HepG2 (cell line): ENCODE data around the gene ZNRF3. TPM values are rescaled to one million over a fixed set of nuclear protein-coding genes. Genes with fewer than 3 reads are reported as not detected.

ENCODE experiments used
- BORCS8-MEF2B ChIP-seq: sonication (generic); formaldehyde crosslinking; IDR thresholded peaks from 2 replicates; pipeline ENCODE4 v1.8.0; 2022; ENCODE audit warnings: mild to moderate bottlenecking, missing genetic modification reagents
- DMAP1 ChIP-seq: IDR thresholded peaks from 2 replicates; pipeline ENCODE4 v1.6.1; 2016
- DZIP1 ChIP-seq: sonication (generic); formaldehyde crosslinking; IDR thresholded peaks from 2 replicates; pipeline ENCODE4 v1.5.0; 2020; ENCODE audit warnings: mild to moderate bottlenecking, missing genetic modification reagents
- EZH2 ChIP-seq: conservative IDR thresholded peaks from 2 replicates; pipeline ENCODE4 v1.6.1; 2012; ENCODE audit warnings: mild to moderate bottlenecking, low read depth, low read length, moderate library complexity
- FOXC1 ChIP-seq: sonication (generic); formaldehyde crosslinking; IDR thresholded peaks from 2 replicates; pipeline ENCODE4 v1.8.0; 2022; ENCODE audit warnings: mild to moderate bottlenecking, missing genetic modification reagents, borderline replicate concordance
- GATAD2A ChIP-seq: IDR thresholded peaks from 2 replicates; pipeline ENCODE4 v1.6.1; 2016
- IKZF4 ChIP-seq: sonication (generic); formaldehyde crosslinking; IDR thresholded peaks from 2 replicates; pipeline ENCODE4 v1.5.1; 2020; ENCODE audit warnings: borderline replicate concordance, mild to moderate bottlenecking, low read depth, missing genetic modification reagents; ENCODE audit errors: not compliant biosample characterization
- KAT2B ChIP-seq: fragments of 150-350 bp; IDR thresholded peaks from 2 replicates; pipeline ENCODE4 v1.6.1; 2014; ENCODE audit warnings: low read depth, low read length, borderline replicate concordance
- NR2C2 ChIP-seq: sonication (generic); formaldehyde crosslinking; IDR thresholded peaks from 2 replicates; pipeline ENCODE4 v1.4.0; 2020; ENCODE audit warnings: missing genetic modification reagents, mild to moderate bottlenecking, moderate library complexity, borderline replicate concordance
- POLR2AphosphoS2 ChIP-seq: IDR thresholded peaks from 2 replicates; pipeline ENCODE4 v1.6.1; 2011; ENCODE audit warnings: low read depth, low read length, improper control_type of control experiment
- RARA ChIP-seq: IDR thresholded peaks from 2 replicates; pipeline ENCODE4 v1.6.1; 2016; ENCODE audit warnings: missing genetic modification reagents, missing compliant biosample characterization
- SMYD3 ChIP-seq: sonication (generic); formaldehyde crosslinking; IDR thresholded peaks from 2 replicates; pipeline ENCODE4 v1.8.1; 2023; ENCODE audit warnings: mild to moderate bottlenecking, missing genetic modification reagents
- ZBED4 ChIP-seq: sonication (generic); formaldehyde crosslinking; IDR thresholded peaks from 2 replicates; pipeline ENCODE4 v1.4.0; 2020; ENCODE audit warnings: missing genetic modification reagents, borderline replicate concordance
- ZBTB14 ChIP-seq: sonication (generic); formaldehyde crosslinking; IDR thresholded peaks from 2 replicates; pipeline ENCODE4 v1.4.0; 2020; ENCODE audit warnings: missing genetic modification reagents
- ZKSCAN1 ChIP-seq: fragments of 150-350 bp; IDR thresholded peaks from 2 replicates; pipeline ENCODE4 v1.6.1; 2014; ENCODE audit warnings: low read length
- ZNF317 ChIP-seq: sonication (generic); formaldehyde crosslinking; IDR thresholded peaks from 2 replicates; pipeline ENCODE4 v1.5.0; 2020; ENCODE audit warnings: mild to moderate bottlenecking, missing genetic modification reagents
- ZNF781 ChIP-seq: sonication (generic); formaldehyde crosslinking; IDR thresholded peaks from 2 replicates; pipeline ENCODE4 v1.5.1; 2020; ENCODE audit warnings: borderline replicate concordance, mild to moderate bottlenecking, missing genetic modification reagents; ENCODE audit errors: not compliant biosample characterization
- ZNF841 ChIP-seq: sonication (generic); formaldehyde crosslinking; IDR thresholded peaks from 2 replicates; pipeline ENCODE4 v1.8.1; 2023; ENCODE audit warnings: missing genetic modification reagents, borderline replicate concordance
- polyA plus RNA-seq, 8 experiments: library from polyadenylated mRNA; depleted of rRNA in 3 of 8; stranded (reverse) in 7 of 8; unstranded in 1 of 8; fragments of >200 nt; fragmentation: Illumina TruSeq in 4 of 8; extraction: Trizol in 4 of 8; gene quantifications; 2 replicates each; pipeline versions ENCODE4 v1.2.1 to v1.2.3, GENCODE V29; 2011 to 2016; ENCODE audit warnings: low read depth in 4 of 8, missing spikeins in 1 of 8, mixed read lengths in 1 of 8; ENCODE audit not compliant: insufficient read depth in 1 of 8
- total RNA-seq, 5 experiments: library from RNA; depleted of rRNA; stranded (reverse); fragments of >200 nt; fragmentation: Illumina TruSeq; extraction: Trizol; gene quantifications; 2 replicates each; pipeline ENCODE4 v1.2.3, GENCODE V29; 2016; ENCODE audit warnings: low read depth in 1 of 5

The ZNRF3 gene
- total and polyA plus RNA-seq, 2 of the 13 experiments (the other 11 are each of a cell fraction or from before 2014, with no cell fraction given): 20.3 to 36.7 TPM

- TF ChIP-seq ZBTB14 (CRISPR knock-in tag) (no peak), ZKSCAN1 (no peak), ZNF317 (peak; percentile 79), KAT2B (no peak), DZIP1 (no peak), ZNF841 (no peak), DMAP1 (CRISPR knock-in tag) (no peak), RARA (CRISPR knock-in tag) (0 out of 2 replicates have a peak, but pooled peaks have one; percentile 34), BORCS8-MEF2B (CRISPR knock-in tag) (no peak), FOXC1 (CRISPR knock-in tag) (no peak), SMYD3 (no peak), EZH2 (no peak), POLR2AphosphoS2 (0 out of 2 replicates have a peak, but pooled peaks have one; percentile 21), ZNF781 (CRISPR knock-in tag) (no peak), NR2C2 (CRISPR knock-in tag) (peak; percentile 66; the same call in 1 of the 2 replicates), IKZF4 (CRISPR knock-in tag) (no peak), ZBED4 (CRISPR knock-in tag) (no peak), GATAD2A (no peak)
These were observed 86.2 kb downstream of the ZNRF3 start (continued) for GRCh38 chr22:28969401-28970168.
